HepG2 (cell line): ENCODE results near the gene ANKRD42. TPM values are rescaled to one million over a fixed set of nuclear protein-coding genes. Genes with fewer than 3 reads are reported as not detected.

Source experiments
- ATAC-seq: fragments of 200-7000 bp; cut with Tn5 transposase; 3 replicates; pipeline ENCODE4 v1.9.1; 2020; ENCODE audit warnings: mild to moderate bottlenecking, moderate library complexity
- BruUV-seq: library from RNA; stranded (reverse); fragments of 400-500 nt; replicated peaks from 2 replicates; lab custom pipeline; 2021; lab: Mats Ljungman, UMichigan
- CTCF ChIA-PET: fragments of 300-600 bp; formaldehyde crosslinking; extraction: SDS; loops from one replicate; lab custom pipeline; 2021; ENCODE audit warnings: low total read pairs, inconsistent platforms, low intra/inter-chr PET ratio; lab: Yijun Ruan, JAX
- POLR2A ChIA-PET: fragments of 350-600 bp; sonication (Branson Sonifier 250); formaldehyde crosslinking; loops from one replicate; lab custom pipeline; 2020; ENCODE audit warnings: antibody characterized with exemption, inconsistent platforms; lab: Yijun Ruan, JAX
- DNase-seq: peaks from one replicate; pipeline ENCODE4 v3.0.0-alpha.2; 2015; ENCODE audit warnings: low spot score
- FAIRE-seq: peaks from 3 replicates; lab custom pipeline; 2011; peaks lifted over from hg19 to GRCh38; lab: Jason Lieb, UNC
- H2AFZ ChIP-seq: one replicate; pipeline ENCODE4 v1.6.1; 2011; ENCODE audit warnings: low read length, inconsistent platforms
- H3K27ac ChIP-seq: fragments of 300-600 bp; 3 replicates; pipeline ENCODE4 v1.8.0; 2011; ENCODE audit warnings: mixed run types, mild to moderate bottlenecking, mixed read lengths, low read length, inconsistent platforms; ENCODE audit not compliant: insufficient read depth; ENCODE audit errors: extremely low read length
- H3K27me3 ChIP-seq, 2 experiments: fragments of 200-600 bp in 1 of 2; 2 replicates in 1 of 2; 3 replicates in 1 of 2; pipeline versions ENCODE4 v1.6.0 to v1.8.0; 2011; ENCODE audit warnings: low read length in 2 of 2, mild to moderate bottlenecking in 2 of 2, moderate library complexity in 2 of 2, inconsistent platforms in 1 of 2; ENCODE audit not compliant: insufficient read depth in 2 of 2, control insufficient read depth in 1 of 2
- H3K36me3 ChIP-seq, 2 experiments: fragments of 200-600 bp in 1 of 2; replicated peaks in 1 of 2; 2 replicates in 1 of 2; 3 replicates in 1 of 2; pipeline versions ENCODE4 v1.5.1 to v1.8.0; 2011; ENCODE audit warnings: low read length in 2 of 2, inconsistent platforms in 1 of 2; ENCODE audit not compliant: insufficient read depth in 2 of 2, control insufficient read depth in 1 of 2
- H3K4me1 ChIP-seq: 2 replicates; pipeline ENCODE4 v1.5.1; 2012; ENCODE audit warnings: low read length, inconsistent platforms; ENCODE audit not compliant: insufficient read depth
- H3K4me2 ChIP-seq: 2 replicates; pipeline ENCODE4 v1.6.0; 2011; ENCODE audit warnings: low read depth, low read length, inconsistent platforms
- H3K4me3 ChIP-seq, 3 experiments: fragments of 200-600 bp in 1 of 3; sonication (generic), shearing (Covaris generic) in 1 of 3; replicated peaks in 1 of 3; 2 replicates each; pipeline ENCODE4 v1.5.1; 2011 to 2016; ENCODE audit warnings: low read length in 3 of 3, inconsistent platforms in 2 of 3, low read depth in 2 of 3, mild to moderate bottlenecking in 2 of 3, control low read depth in 1 of 3, mixed read lengths in 1 of 3; ENCODE audit not compliant: insufficient read depth in 1 of 3
- H3K79me2 ChIP-seq: one replicate; pipeline ENCODE4 v1.6.1; 2011; ENCODE audit warnings: low read length, inconsistent platforms; ENCODE audit not compliant: insufficient read depth
- H3K9ac ChIP-seq: 2 replicates; pipeline ENCODE4 v1.6.0; 2011; ENCODE audit warnings: mild to moderate bottlenecking, low read depth, low read length, inconsistent platforms; ENCODE audit not compliant: insufficient read depth
- H3K9me3 ChIP-seq: 2 replicates; pipeline ENCODE4 v1.5.1; 2012; ENCODE audit warnings: mild to moderate bottlenecking, low read length
- H4K20me1 ChIP-seq: 2 replicates; pipeline ENCODE4 v1.6.0; 2011; ENCODE audit warnings: inconsistent platforms, mild to moderate bottlenecking, low read length, moderate library complexity; ENCODE audit not compliant: insufficient read depth
- AGO2 ChIP-seq: fragments of 200-400 bp; formaldehyde crosslinking; optimal IDR thresholded peaks from 2 replicates; pipeline ENCODE3; 2017; ENCODE audit warnings: mild to moderate bottlenecking, low read depth, low read length, moderate library complexity
- ASH2L ChIP-seq: fragments of 300-600, 200-600 bp; sonication (generic); IDR thresholded peaks from 2 replicates; pipeline ENCODE4 v1.7.0; 2017; ENCODE audit warnings: low read depth, mild to moderate bottlenecking, moderate library complexity, mixed read lengths, low read length; ENCODE audit not compliant: insufficient read length
- BRF2 ChIP-seq: sonication (generic); formaldehyde crosslinking; IDR thresholded peaks from 2 replicates; pipeline ENCODE4 v1.8.1; 2022; ENCODE audit warnings: mild to moderate bottlenecking, missing genetic modification reagents
- DZIP1 ChIP-seq: sonication (generic); formaldehyde crosslinking; IDR thresholded peaks from 2 replicates; pipeline ENCODE4 v1.5.0; 2020; ENCODE audit warnings: mild to moderate bottlenecking, missing genetic modification reagents
- SNRNP70 ChIP-seq: fragments of 200-400 bp; formaldehyde crosslinking; IDR thresholded peaks from 2 replicates; pipeline ENCODE4 v1.6.1; 2017; ENCODE audit warnings: mild to moderate bottlenecking, low read depth, low read length, moderate library complexity
- THAP11 ChIP-seq: IDR thresholded peaks from 2 replicates; pipeline ENCODE4 v1.6.1; 2016; ENCODE audit warnings: missing biosample characterization, missing genetic modification reagents
- ZSCAN21 ChIP-seq: sonication (generic); formaldehyde crosslinking; IDR thresholded peaks from 2 replicates; pipeline ENCODE4 v1.8.0; 2022; ENCODE audit warnings: mild to moderate bottlenecking, missing genetic modification reagents, moderate library complexity, borderline replicate concordance
- WGBS: methylation state at CpG from one replicate; pipeline ENCODE4 v1.1.6; 2017; ENCODE audit warnings: low lambda C conversion rate; 5-methylcytosine and 5-hydroxymethylcytosine counted together
- in situ Hi-C: cut with HindIII; loops from 2 replicates; pipeline ENCODE4 v1.10.0; 2017; ENCODE audit warnings: low pct_unique_long_range_greater_than_20kb; ENCODE audit not compliant: extremely low pct_ligation_motif_present
- intact Hi-C: fragments of 100-400 bp; cut with micrococcal nuclease; formaldehyde crosslinking; loops from one replicate; pipeline ENCODE4 v1.10.0; 2022; ENCODE audit not compliant: unreplicated experiment
- polyA plus RNA-seq, 8 experiments: library from polyadenylated mRNA; depleted of rRNA in 3 of 8; stranded (reverse) in 7 of 8; unstranded in 1 of 8; fragments of >200 nt; fragmentation: Illumina TruSeq in 4 of 8; extraction: Trizol in 4 of 8; gene quantifications; 2 replicates each; pipeline versions ENCODE4 v1.2.1 to v1.2.3, GENCODE V29; 2011 to 2016; ENCODE audit warnings: low read depth in 4 of 8, missing spikeins in 1 of 8, mixed read lengths in 1 of 8; ENCODE audit not compliant: insufficient read depth in 1 of 8
- total RNA-seq, 5 experiments: library from RNA; depleted of rRNA; stranded (reverse); fragments of >200 nt; fragmentation: Illumina TruSeq; extraction: Trizol; gene quantifications; 2 replicates each; pipeline ENCODE4 v1.2.3, GENCODE V29; 2016; ENCODE audit warnings: low read depth in 1 of 5

Gene ANKRD42
- total and polyA plus RNA-seq, 2 of the 13 experiments (the other 11 are each of a cell fraction or from before 2014, with no cell fraction given) = 2.2 to 3.7 TPM

GRCh38 chr11:83157594-83158356, 35.7 kb upstream of the ANKRD42 start (continued):
- peak; percentile 61 for TF ChIP-seq ASH2L
- TF ChIP-seq THAP11 (CRISPR knock-in tag) = 0 out of 2 replicates have a peak, but pooled peaks have one; percentile 9

- TF ChIP-seq SNRNP70 = no peak
- no peak for TF ChIP-seq BRF2 (CRISPR knock-in tag)
- no peak for TF ChIP-seq DZIP1 (CRISPR knock-in tag)
- TF ChIP-seq AGO2 = no peak
- TF ChIP-seq ZSCAN21 (CRISPR knock-in tag) = no peak
- POLR2A ChIA-PET = interaction anchor here (1.4 to 2.3 kb wide), 4 partner anchors 35 to 66 kb away, joined by 3 to 12 read pairs (median 11); partner anchors contain the start of gene ANKRD42
- Histone ChIP-seq H3K27me3 (no peaks in the 10 kb centered on the region; a peak in 1 of 5 replicates), H3K4me1 (peaks cover 44% of the 10 kb centered on the region), H3K27ac (peak overlapping the region; percentile 94), H4K20me1 (peaks cover 33% of the 10 kb centered on the region), H3K36me3 (no peaks in the 10 kb centered on the region; a peak in 2 of 5 replicates), H3K9me3 (no peaks in the 10 kb centered on the region), H3K4me3 (peak overlapping the region; percentile 79 to 100 (median 93)), H2AFZ (no peak overlapping the region), H3K4me2 (peak overlapping the region; percentile 83), H3K9ac (peak overlapping the region; percentile 96), H3K79me2 (peaks cover 60% of the 10 kb centered on the region)
- BruUV-seq = no TSS peak
- FAIRE-seq (no peak), ATAC-seq (no peak), DNase-seq (peak; percentile 30)
- CTCF ChIA-PET = no interaction called here
- 0% methylated on average over 5 of the region's 5 CpGs for WGBS
- in situ Hi-C loops = loop anchor here (5.0 kb wide), 1 partner anchor 71 kb away; no protein-coding TSS in a partner anchor
- intact Hi-C loops = loop anchor here (5.0 kb wide), 1 partner anchor 151 kb away; no protein-coding TSS in a partner anchor
Measured at GRCh38 chr11:83158357-83158786, 35.1 kb upstream of the ANKRD42 start.
